Esophagus squamous epithelium (tissue), 5 donors: ENCODE measurements around the gene PLA2G7. TPM values are rescaled to one million over a fixed set of nuclear protein-coding genes. Genes with fewer than 3 reads are reported as not detected.
"Not testable (repeated sequence)": the region's sequence is repeated elsewhere in the genome, so short reads cannot be mapped to it uniquely, and the experiment has no call there.

Experiments used
- DNase-seq: peaks from one replicate; lab custom pipeline; 2025; lab: John Stamatoyannopoulos, UW
- H3K27ac ChIP-seq, 4 donors: fragments of 200-600 bp; sonication (generic); one replicate each; pipeline ENCODE4 v1.5.1; 2016 to 2019; ENCODE audit warnings: mild to moderate bottlenecking in 1 of 4
- H3K27me3 ChIP-seq, 4 donors: fragments of 200-600 bp; sonication (generic); 1 replicate in 3 of 4; 2 replicates in 1 of 4; pipeline versions ENCODE4 v1.5.1 to v1.6.0; 2017 to 2021; ENCODE audit warnings: antibody characterized with exemption in 1 of 4
- H3K36me3 ChIP-seq, 3 donors: fragments of 200-600 bp; sonication (generic); one replicate each; pipeline ENCODE4 v1.5.1; 2016 to 2019
- H3K4me1 ChIP-seq, 3 donors: fragments of 200-600 bp; sonication (generic); one replicate each; pipeline ENCODE4 v1.5.1; 2017 to 2019
- H3K4me3 ChIP-seq, 4 donors: fragments of 200-600 bp; sonication (generic); 1 replicate in 3 of 4; 2 replicates in 1 of 4; pipeline ENCODE4 v1.5.1; 2016 to 2019; ENCODE audit warnings: mild to moderate bottlenecking in 2 of 4, moderate library complexity in 1 of 4
- H3K9me3 ChIP-seq, 3 donors: fragments of 200-600 bp; sonication (generic); one replicate each; pipeline ENCODE4 v1.5.1; 2016 to 2019
- POLR2A ChIP-seq, 4 donors: fragments of 450-650 bp; IDR thresholded peaks; one replicate each; pipeline ENCODE4 v1.6.1; 2017; ENCODE audit warnings: antibody characterized with exemption in 4 of 4, mild to moderate bottlenecking in 4 of 4, moderate library complexity in 3 of 4
- WGBS, 2 donors: methylation state at CpG; one replicate each; pipeline ENCODE4 v1.1.5; 2018; 5-methylcytosine and 5-hydroxymethylcytosine counted together
- intact Hi-C: fragments of 100-400 bp; cut with DNase I; formaldehyde crosslinking; loops from one replicate; pipeline ENCODE4 v1.15.0; 2022
- total RNA-seq, 4 donors: library from RNA; depleted of rRNA; stranded (reverse); fragments of >200 nt; gene quantifications; one replicate each; pipeline ENCODE4 v1.1.0, GENCODE V29; 2016
- TF ChIP-seq, protein P1 (sequence below), 6 experiments: fragments of 450-650 bp in 4 of 6; fragments of 200-600 bp in 2 of 6; sonication (generic) in 2 of 6; IDR thresholded peaks; one replicate each; pipeline ENCODE4 v1.5.1; 2016 to 2019; ENCODE audit warnings: antibody characterized with exemption in 6 of 6, mild to moderate bottlenecking in 4 of 6, moderate library complexity in 4 of 6
- donor health status: DM: yes; HTN: yes; CAD: no.

The PLA2G7 gene
- total RNA-seq, 4 donors from 2014 or later = 0.19 to 0.44 TPM; not detected in 2

DNA sequence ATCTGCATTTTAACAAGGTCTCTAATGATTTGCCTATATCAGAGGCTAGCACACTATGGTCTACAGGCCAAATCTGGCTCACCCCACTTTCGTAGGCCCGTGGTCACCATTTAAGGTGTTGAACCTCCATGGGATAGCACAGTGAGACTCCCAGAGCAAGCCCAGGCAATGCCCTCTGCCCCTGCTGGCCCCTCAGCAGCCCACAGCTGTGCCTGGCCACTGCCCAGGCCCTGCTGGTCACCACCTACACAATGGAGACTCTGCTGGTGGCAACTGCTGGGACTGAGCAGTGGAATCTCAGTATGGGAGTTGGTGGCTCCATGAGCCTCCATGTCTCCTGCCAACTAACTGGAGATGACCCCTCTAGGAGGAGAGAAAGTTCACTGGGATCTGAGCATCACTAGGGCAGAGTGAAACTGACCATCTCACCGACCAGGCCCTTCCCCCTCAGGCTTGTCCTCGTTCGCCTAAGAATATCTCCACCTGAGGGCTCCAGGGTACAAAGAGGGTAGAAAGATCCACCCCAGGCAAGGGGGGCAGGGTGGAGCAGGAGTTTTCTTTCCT is 13.8 kb upstream of the PLA2G7 start:
- WGBS, 2 donors = 84 to 89% methylated on average over 3 to 4 of the region's 5 CpGs
- no peak for DNase-seq
- no peak for TF ChIP-seq POLR2A (IDR thresholded peaks at IDR 0.05)
- TF ChIP-seq, protein P1, sequence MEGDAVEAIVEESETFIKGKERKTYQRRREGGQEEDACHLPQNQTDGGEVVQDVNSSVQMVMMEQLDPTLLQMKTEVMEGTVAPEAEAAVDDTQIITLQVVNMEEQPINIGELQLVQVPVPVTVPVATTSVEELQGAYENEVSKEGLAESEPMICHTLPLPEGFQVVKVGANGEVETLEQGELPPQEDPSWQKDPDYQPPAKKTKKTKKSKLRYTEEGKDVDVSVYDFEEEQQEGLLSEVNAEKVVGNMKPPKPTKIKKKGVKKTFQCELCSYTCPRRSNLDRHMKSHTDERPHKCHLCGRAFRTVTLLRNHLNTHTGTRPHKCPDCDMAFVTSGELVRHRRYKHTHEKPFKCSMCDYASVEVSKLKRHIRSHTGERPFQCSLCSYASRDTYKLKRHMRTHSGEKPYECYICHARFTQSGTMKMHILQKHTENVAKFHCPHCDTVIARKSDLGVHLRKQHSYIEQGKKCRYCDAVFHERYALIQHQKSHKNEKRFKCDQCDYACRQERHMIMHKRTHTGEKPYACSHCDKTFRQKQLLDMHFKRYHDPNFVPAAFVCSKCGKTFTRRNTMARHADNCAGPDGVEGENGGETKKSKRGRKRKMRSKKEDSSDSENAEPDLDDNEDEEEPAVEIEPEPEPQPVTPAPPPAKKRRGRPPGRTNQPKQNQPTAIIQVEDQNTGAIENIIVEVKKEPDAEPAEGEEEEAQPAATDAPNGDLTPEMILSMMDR (IDR thresholded peaks at IDR 0.05) = no peak
- H3K36me3 ChIP-seq = no peaks in the 10 kb centered on the region
- H3K27ac ChIP-seq = no peak overlapping the region
- no peaks in the 10 kb centered on the region for H3K9me3 ChIP-seq
- H3K27me3 ChIP-seq = peaks cover 0 to 4% (median 0%) of the 10 kb centered on the region in 4 donors
- H3K4me1 ChIP-seq = no peaks in the 10 kb centered on the region
- intact Hi-C loops = no loop called here
- no peak overlapping the region for H3K4me3 ChIP-seq

DNA sequence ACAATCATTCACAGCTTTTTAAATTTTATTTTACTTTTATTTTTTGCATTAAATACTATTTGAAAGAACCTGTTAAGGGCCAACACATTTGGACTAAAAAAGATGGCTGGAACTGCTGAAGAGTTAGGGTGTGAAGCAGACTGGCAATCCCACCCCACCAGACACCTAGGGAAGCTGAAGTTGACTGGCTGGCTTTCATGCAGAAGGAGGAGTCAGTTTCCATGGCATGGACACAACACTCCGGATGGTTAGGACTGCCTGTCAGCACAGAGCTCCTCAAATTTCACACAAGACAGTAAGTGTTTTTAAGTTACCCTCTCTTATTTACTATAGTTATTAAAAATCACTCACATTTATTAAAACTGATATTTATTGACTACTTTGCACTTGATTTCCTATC is 11.5 kb upstream of the PLA2G7 start, which contains the start of gene ANKRD66:
Gene ANKRD66 (plus strand): TSS at position 238 of the 400 bp plus-strand sequence. CDS start 5,016 bp downstream, outside the sequence.
- no peaks in the 10 kb centered on the region for H3K9me3 ChIP-seq
- H3K36me3 ChIP-seq = no peaks in the 10 kb centered on the region
- 37 to 54% methylated on average over 1 of the region's 1 CpG for WGBS, 2 donors
- DNase-seq = no peak
- no peak within 1 kb of the TSS for H3K4me3 ChIP-seq
- no peak within 1 kb of the TSS for H3K27ac ChIP-seq
- TF ChIP-seq, protein P1 (IDR thresholded peaks at IDR 0.05) = no peak
- intact Hi-C loops = no loop called here
- H3K27me3 ChIP-seq = no peaks in the 10 kb centered on the region
- no peaks in the 10 kb centered on the region for H3K4me1 ChIP-seq

DNA sequence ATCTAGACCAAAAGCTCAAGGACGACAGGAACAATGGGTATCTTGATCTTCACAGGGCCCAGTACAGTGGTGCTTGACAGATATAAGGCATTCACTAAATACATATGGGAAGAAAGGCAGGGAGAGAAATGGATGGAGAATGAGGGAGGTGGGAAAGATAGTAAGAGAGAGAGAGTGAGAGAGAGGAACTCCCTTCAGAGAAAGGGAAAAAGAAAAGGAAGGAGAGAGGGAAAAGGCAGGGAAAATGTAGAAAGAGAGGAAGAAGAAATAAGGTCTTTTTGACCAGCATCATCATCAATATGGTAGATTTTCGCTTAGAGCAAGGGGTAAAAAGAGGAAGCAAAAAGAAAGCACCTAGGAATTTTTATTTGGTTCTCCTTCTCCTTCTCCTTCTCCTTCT is 10.8 kb upstream of the PLA2G7 start:
- intact Hi-C loops = no loop called here

DNA sequence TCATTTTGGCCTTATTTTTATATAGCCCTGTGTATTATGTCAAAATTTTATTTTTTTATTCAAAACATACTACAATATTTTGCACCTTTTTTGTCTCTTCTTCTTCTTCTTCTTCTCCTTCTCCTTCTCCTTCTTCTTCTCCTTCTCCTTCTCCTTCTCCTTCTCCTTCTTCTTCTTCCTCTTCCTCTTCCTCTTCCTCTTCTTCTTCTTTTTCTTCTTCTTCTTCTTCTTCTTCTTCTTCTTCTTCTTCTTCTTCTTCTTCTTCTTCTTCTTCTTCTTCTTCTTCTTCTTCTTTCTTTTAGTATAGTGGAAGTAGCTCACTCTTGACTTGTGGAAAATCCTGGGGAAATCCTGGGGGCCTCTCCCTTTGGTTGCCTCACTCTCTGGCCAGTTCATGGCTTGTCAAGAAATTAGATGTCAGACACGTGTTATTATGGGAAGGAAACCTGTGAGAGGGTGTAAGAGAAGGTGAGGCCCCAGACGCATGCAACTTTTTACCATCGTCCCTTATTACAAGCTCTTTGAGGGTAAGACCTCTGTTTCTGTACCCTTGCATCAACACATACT is 9.1 kb upstream of the PLA2G7 start:
- intact Hi-C loops, H3K27me3 ChIP-seq, DNase-seq, H3K4me1 ChIP-seq, H3K27ac ChIP-seq, H3K36me3 ChIP-seq, H3K4me3 ChIP-seq, H3K9me3 ChIP-seq: not testable (repeated sequence)
- 74 to 85% methylated on average over 3 of the region's 3 CpGs for WGBS, 2 donors

More for the DNA sequence above, 10.8 kb upstream of the PLA2G7 start:
- H3K27ac ChIP-seq = no peak overlapping the region
- no peak for DNase-seq
- no peaks in the 10 kb centered on the region for H3K36me3 ChIP-seq
- no peak for TF ChIP-seq POLR2A (IDR thresholded peaks at IDR 0.05)
- TF ChIP-seq, protein P1 (IDR thresholded peaks at IDR 0.05) = no peak
- no peaks in the 10 kb centered on the region for H3K4me1 ChIP-seq
- H3K4me3 ChIP-seq = no peak overlapping the region
- H3K9me3 ChIP-seq = no peaks in the 10 kb centered on the region
- 56 to 67% methylated on average over 2 of the region's 2 CpGs for WGBS, 2 donors
- H3K27me3 ChIP-seq = no peaks in the 10 kb centered on the region

DNA sequence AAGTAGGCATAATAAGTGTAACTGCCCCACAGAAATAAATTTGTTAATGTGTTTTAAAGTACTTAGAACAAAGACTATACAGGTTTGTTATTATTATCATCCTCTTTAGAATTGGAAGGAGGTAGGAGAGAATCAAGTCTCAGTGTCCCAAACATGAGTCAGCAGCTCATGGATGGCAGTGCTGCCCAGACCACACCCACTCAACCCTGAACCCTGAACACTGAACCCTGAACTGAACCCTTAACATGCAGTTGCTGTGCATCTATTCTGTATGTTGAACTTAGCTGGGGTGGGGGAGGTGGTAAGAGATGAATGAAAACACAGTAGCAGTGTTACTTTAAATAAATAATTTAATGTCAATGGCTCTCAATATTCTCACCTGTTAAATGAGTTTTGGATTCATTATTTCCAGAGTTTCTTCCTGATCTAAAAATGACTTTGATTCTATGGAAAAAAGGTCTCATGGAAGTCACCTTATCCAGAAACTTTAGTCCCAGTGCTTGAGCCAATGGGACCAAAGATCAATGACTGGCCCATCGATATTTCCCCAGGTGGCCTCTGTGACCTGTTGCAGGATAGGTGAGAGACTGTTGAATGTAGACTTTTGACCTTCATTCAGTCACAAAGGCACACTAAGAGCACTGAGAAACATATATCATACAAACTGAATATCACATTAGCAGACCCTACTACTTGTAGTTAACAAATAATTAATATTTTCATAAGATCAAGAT is 8.4 kb upstream of the PLA2G7 start:
- H3K4me3 ChIP-seq = no peak overlapping the region
- no peak for TF ChIP-seq POLR2A (IDR thresholded peaks at IDR 0.05)
- 73 to 80% methylated on average over 1 of the region's 1 CpG for WGBS, 2 donors
- DNase-seq = no peak
- no peak overlapping the region for H3K27ac ChIP-seq
- H3K36me3 ChIP-seq = no peaks in the 10 kb centered on the region
- H3K4me1 ChIP-seq = no peaks in the 10 kb centered on the region
- intact Hi-C loops = no loop called here
- no peaks in the 10 kb centered on the region for H3K9me3 ChIP-seq
- H3K27me3 ChIP-seq = peaks cover 0 to 10% (median 0%) of the 10 kb centered on the region in 4 donors

DNA sequence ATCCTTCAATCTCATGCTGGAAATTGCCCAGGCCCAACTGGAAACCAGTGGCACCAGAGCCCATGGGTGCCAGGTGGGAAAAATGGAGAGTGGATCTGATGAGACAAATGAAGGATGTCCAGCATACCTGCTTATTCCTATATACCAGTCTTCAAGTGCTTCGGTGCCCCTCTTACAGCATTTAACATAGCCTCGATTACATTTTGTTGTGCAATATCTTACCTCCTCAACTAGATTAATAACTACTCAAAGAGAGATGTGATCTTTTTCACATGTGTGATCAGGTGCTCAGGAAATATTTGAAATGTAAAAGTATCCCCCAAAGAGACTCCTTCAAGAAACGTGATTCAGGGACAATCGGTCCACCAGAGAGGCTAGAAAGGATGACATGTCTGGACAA is 6.7 kb upstream of the PLA2G7 start:
- Histone ChIP-seq H3K4me3 (no peak overlapping the region), H3K27ac (no peak overlapping the region), H3K4me1 (no peaks in the 10 kb centered on the region), H3K27me3 (peaks cover 0 to 25% (median 0%) of the 10 kb centered on the region in 4 donors), H3K9me3 (no peaks in the 10 kb centered on the region), H3K36me3 (no peaks in the 10 kb centered on the region)
- TF ChIP-seq, protein P1 (IDR thresholded peaks at IDR 0.05) = no peak
- TF ChIP-seq POLR2A (IDR thresholded peaks at IDR 0.05) = no peak
- DNase-seq = no peak
- intact Hi-C loops = no loop called here
- 80 to 85% methylated on average over 4 of the region's 4 CpGs for WGBS, 2 donors
